IMR-90 (cell line): ENCODE measurements around the gene PIK3IP1. TPM values are rescaled to one million over a fixed set of nuclear protein-coding genes. Genes with fewer than 3 reads are reported as not detected.

Experiments
- ATAC-seq: fragments of 200-7000 bp; cut with Tn5 transposase; 2 replicates; pipeline ENCODE4 v1.9.1; 2020; ENCODE audit warnings: low read depth, mild to moderate bottlenecking, moderate library complexity
- BruUV-seq: library from RNA; stranded (reverse); fragments of 400-500 nt; replicated peaks from 2 replicates; lab custom pipeline; 2021; lab: Mats Ljungman, UMichigan
- CTCF ChIA-PET: fragments of 300-600 bp; formaldehyde crosslinking; extraction: SDS; loops from one replicate; lab custom pipeline; 2021; ENCODE audit warnings: antibody characterized with exemption; lab: Yijun Ruan, JAX
- POLR2A ChIA-PET: fragments of 300-600 bp; sonication (Branson Sonifier 250); formaldehyde crosslinking; loops from one replicate; lab custom pipeline; 2022; ENCODE audit warnings: antibody characterized with exemption; ENCODE audit not compliant: unreplicated experiment; lab: Charles Lee
- DNase-seq: peaks from one replicate; pipeline ENCODE4 v3.0.0; 2013
- H2AFZ ChIP-seq: replicated peaks from 2 replicates; pipeline ENCODE3; 2013; ENCODE audit warnings: low read length, mild to moderate bottlenecking; ENCODE audit not compliant: poor library complexity
- H2AK5ac ChIP-seq: 2 replicates; pipeline ENCODE4 v1.6.1; 2013; ENCODE audit warnings: low read depth, low read length, inconsistent platforms
- H2AK9ac ChIP-seq: replicated peaks from 2 replicates; pipeline ENCODE3; 2013; ENCODE audit warnings: mild to moderate bottlenecking, low read depth, low read length, moderate library complexity; ENCODE audit not compliant: poor library complexity
- H2BK120ac ChIP-seq: 2 replicates; pipeline ENCODE4 v1.6.1; 2013; ENCODE audit warnings: low read depth, low read length, inconsistent platforms
- H2BK15ac ChIP-seq: 3 replicates; pipeline ENCODE4 v1.6.1; 2013; ENCODE audit warnings: low read depth, low read length, inconsistent platforms
- H2BK20ac ChIP-seq: 2 replicates; pipeline ENCODE4 v1.6.1; 2013; ENCODE audit warnings: low read depth, mild to moderate bottlenecking, inconsistent platforms, low read length, moderate library complexity
- H2BK5ac ChIP-seq: 2 replicates; pipeline ENCODE4 v1.6.1; 2013; ENCODE audit warnings: mild to moderate bottlenecking, low read depth, low read length, inconsistent platforms; ENCODE audit not compliant: poor library complexity, severe bottlenecking
- H3K14ac ChIP-seq: replicated peaks from 2 replicates; pipeline ENCODE4 v1.6.1; 2013; ENCODE audit warnings: low read depth, low read length, inconsistent platforms
- H3K18ac ChIP-seq: 2 replicates; pipeline ENCODE4 v1.6.1; 2013; ENCODE audit warnings: low read depth, low read length, control low read depth
- H3K23ac ChIP-seq: 2 replicates; pipeline ENCODE4 v1.6.1; 2013; ENCODE audit warnings: low read depth, low read length, inconsistent platforms
- H3K27ac ChIP-seq: 2 replicates; pipeline ENCODE4 v1.5.1; 2013; ENCODE audit warnings: mild to moderate bottlenecking, control low read depth, low read length; ENCODE audit not compliant: insufficient read depth
- H3K27me3 ChIP-seq: 2 replicates; pipeline ENCODE4 v1.6.1; 2013; ENCODE audit warnings: low read length; ENCODE audit not compliant: control insufficient read depth, insufficient read depth
- H3K36me3 ChIP-seq: 2 replicates; pipeline ENCODE4 v1.6.1; 2013; ENCODE audit warnings: low read length, mixed read lengths; ENCODE audit not compliant: control insufficient read depth, insufficient read depth
- H3K4ac ChIP-seq: 2 replicates; pipeline ENCODE4 v1.6.1; 2013; ENCODE audit warnings: low read depth, low read length, inconsistent platforms
- H3K4me1 ChIP-seq: 2 replicates; pipeline ENCODE4 v1.6.1; 2013; ENCODE audit warnings: low read length, mixed read lengths; ENCODE audit not compliant: control insufficient read depth, insufficient read depth
- H3K4me2 ChIP-seq: 2 replicates; pipeline ENCODE4 v1.6.1; 2013; ENCODE audit warnings: low read depth, mild to moderate bottlenecking, control low read depth, low read length, moderate library complexity
- H3K4me3 ChIP-seq: 2 replicates; pipeline ENCODE4 v1.5.1; 2013; ENCODE audit warnings: low read depth, mild to moderate bottlenecking, control low read depth, low read length, moderate library complexity; ENCODE audit not compliant: insufficient read depth
- H3K56ac ChIP-seq: 2 replicates; pipeline ENCODE4 v1.6.1; 2013; ENCODE audit warnings: low read length, inconsistent platforms; ENCODE audit not compliant: insufficient read depth; ENCODE audit errors: extremely low read depth
- H3K79me1 ChIP-seq, 2 experiments: 2 replicates each; pipeline ENCODE4 v1.6.1; 2013; ENCODE audit warnings: low read length in 2 of 2, inconsistent platforms in 1 of 2, low read depth in 1 of 2
- H3K9ac ChIP-seq: 2 replicates; pipeline ENCODE4 v1.6.1; 2013; ENCODE audit warnings: low read depth, low read length, control low read depth
- H3K9me1 ChIP-seq: 2 replicates; pipeline ENCODE4 v1.6.1; 2013; ENCODE audit warnings: low read length, inconsistent platforms; ENCODE audit not compliant: insufficient read depth
- H3K9me3 ChIP-seq: 2 replicates; pipeline ENCODE4 v1.6.1; 2013; ENCODE audit warnings: low read length; ENCODE audit not compliant: control insufficient read depth, insufficient read depth
- H4K20me1 ChIP-seq: 2 replicates; pipeline ENCODE4 v1.6.1; 2013; ENCODE audit warnings: low read length, inconsistent platforms; ENCODE audit not compliant: insufficient read depth
- H4K5ac ChIP-seq: 2 replicates; pipeline ENCODE4 v1.6.1; 2013; ENCODE audit warnings: mild to moderate bottlenecking, low read depth, low read length, control low read depth
- H4K8ac ChIP-seq, 2 experiments: 2 replicates each; pipeline ENCODE4 v1.6.1; 2013; ENCODE audit warnings: low read depth in 2 of 2, low read length in 2 of 2, control low read depth in 1 of 2, inconsistent platforms in 1 of 2
- H4K91ac ChIP-seq: 2 replicates; pipeline ENCODE4 v1.6.1; 2013; ENCODE audit warnings: low read depth, low read length, inconsistent platforms; ENCODE audit not compliant: insufficient read depth
- BHLHE40 ChIP-seq: fragments of 150-350 bp; IDR thresholded peaks from 2 replicates; pipeline ENCODE4 v1.6.1; 2016; ENCODE audit warnings: mild to moderate bottlenecking, low read depth, low read length
- CEBPB ChIP-seq: IDR thresholded peaks from 2 replicates; pipeline ENCODE4 v1.6.1; 2012; ENCODE audit warnings: low read depth, low read length, improper control_type of control experiment
- CHD1 ChIP-seq: IDR thresholded peaks from 2 replicates; pipeline ENCODE4 v1.6.1; 2012; ENCODE audit warnings: low read depth, low read length, improper control_type of control experiment
- ELK1 ChIP-seq: fragments of 150-350 bp; IDR thresholded peaks from 2 replicates; pipeline ENCODE4 v1.6.1; 2016; ENCODE audit warnings: low read depth, mild to moderate bottlenecking, low read length, moderate library complexity, borderline replicate concordance
- FOS ChIP-seq: fragments of 150-350 bp; IDR thresholded peaks from 2 replicates; pipeline ENCODE4 v1.6.1; 2016; ENCODE audit warnings: low read depth, low read length
- MAFK ChIP-seq: IDR thresholded peaks from 2 replicates; pipeline ENCODE4 v1.6.1; 2012; ENCODE audit warnings: low read depth, low read length, improper control_type of control experiment
- MAZ ChIP-seq: IDR thresholded peaks from 2 replicates; pipeline ENCODE4 v1.6.1; 2012; ENCODE audit warnings: low read depth, mild to moderate bottlenecking, low read length, improper control_type of control experiment, moderate library complexity, borderline replicate concordance
- NFE2L2 ChIP-seq: fragments of 150-350 bp; IDR thresholded peaks from 2 replicates; pipeline ENCODE4 v1.6.1; 2016; ENCODE audit warnings: low read depth, mild to moderate bottlenecking, low read length
- POLR2A ChIP-seq: IDR thresholded peaks from 2 replicates; pipeline ENCODE4 v1.6.1; 2012; ENCODE audit warnings: mild to moderate bottlenecking, low read depth, low read length
- RAD21 ChIP-seq: IDR thresholded peaks from 2 replicates; pipeline ENCODE4 v1.6.1; 2012; ENCODE audit warnings: low read length, improper control_type of control experiment
- SMC3 ChIP-seq: fragments of 150-350 bp; IDR thresholded peaks from 2 replicates; pipeline ENCODE4 v1.6.1; 2016; ENCODE audit warnings: low read depth, mild to moderate bottlenecking, antibody characterized with exemption, low read length, moderate library complexity
- USF2 ChIP-seq: fragments of 150-350 bp; IDR thresholded peaks from 2 replicates; pipeline ENCODE4 v1.6.1; 2017; ENCODE audit warnings: mild to moderate bottlenecking, antibody characterized with exemption, low read length, low read depth
- WGBS, 2 experiments: methylation state at CpG; one replicate each; pipeline versions ENCODE4 v1.1.5 to v1.1.7; 2013; ENCODE audit warnings: missing lambda C conversion rate in 2 of 2; ENCODE audit not compliant: insufficient read length in 1 of 2; ENCODE audit errors: extremely low coverage in 2 of 2; 5-methylcytosine and 5-hydroxymethylcytosine counted together
- dilution Hi-C: fragments of 300-500 bp; cut with HindIII; formaldehyde crosslinking; loops from one replicate; pipeline ENCODE4 v1.14.3; 2018; ENCODE audit warnings: low sequenced_read_pairs; ENCODE audit not compliant: unreplicated experiment
- in situ Hi-C: fragments of 300-500 bp; cut with MboI; formaldehyde crosslinking; loops from 3 replicates; pipeline ENCODE4 v1.14.3; 2019; ENCODE audit warnings: low sequenced_read_pairs, inconsistent platforms, mixed read lengths
- intact Hi-C: fragments of 100-400 bp; cut with micrococcal nuclease; formaldehyde crosslinking; loops from 2 replicates; pipeline ENCODE4 v1.10.0; 2022
- polyA plus RNA-seq, 3 experiments: library from polyadenylated mRNA; depleted of rRNA; stranded (reverse); fragments of >200 nt; gene quantifications; 2 replicates each; pipeline ENCODE4 v1.2.3, GENCODE V29; 2012; ENCODE audit warnings: low replicate concordance in 1 of 3
- total RNA-seq: library from RNA; depleted of rRNA; stranded (reverse); fragments of >200 nt; gene quantifications from 2 replicates; pipeline ENCODE4 v1.2.3, GENCODE V29; 2012

PIK3IP1 gene
- total and polyA plus RNA-seq, 2 of the 4 experiments (the other 2 are of a cell fraction): 12.9 to 17.6 TPM

GRCh38 chr22:31290494-31291471 lies 1.5 kb downstream of the PIK3IP1 start:
- BruUV-seq: no TSS peak
- TF ChIP-seq USF2 (peak; percentile 75), POLR2A (peak; percentile 87), FOS (peak; percentile 64; the same call in 1 of the 2 replicates), CEBPB (no peak), ELK1 (no peak), RAD21 (no peak), BHLHE40 (peak; percentile 99), NFE2L2 (0 out of 2 replicates have a peak, but pooled peaks have one; percentile 1), MAFK (no peak), MAZ (peak; percentile 48; the same call in 1 of the 2 replicates), SMC3 (no peak), CHD1 (no peak)

More at GRCh38 chr22:31290494-31291471, 1.5 kb downstream of the PIK3IP1 start:
- DNase-seq (peak; percentile 90), ATAC-seq (peak; percentile 94)
- peak overlapping the region; percentile 83 for H3K9ac ChIP-seq
- H2AFZ ChIP-seq: peak overlapping the region; percentile 92
- POLR2A ChIA-PET: interaction anchor here (0.5 to 0.6 kb wide), 2 partner anchors 9 to 29 kb away, joined by 3 to 4 read pairs; no protein-coding TSS in a partner anchor
- peak overlapping the region; percentile 48 to 91; a peak in 3 of 4 replicates for H4K8ac ChIP-seq
- WGBS, 2 experiments: 1% methylated on average over 46 of the region's 95 CpGs; no CpG with 5 or more reads in 1 of the 2 experiments
- H2BK120ac ChIP-seq: peak overlapping the region; percentile 66; the same call in 1 of the 2 replicates
- H3K9me3 ChIP-seq: no peaks in the 10 kb centered on the region
- H3K27me3 ChIP-seq: no peaks in the 10 kb centered on the region
- peak overlapping the region; percentile 68 for H3K27ac ChIP-seq
- peak overlapping the region; percentile 70 for H3K56ac ChIP-seq
- 0 out of 2 replicates have a peak, but pooled peaks cover 7% of the 10 kb centered on the region for H3K9me1 ChIP-seq
- peak overlapping the region; percentile 98 for H3K4ac ChIP-seq
- peak overlapping the region; percentile 96 for H3K14ac ChIP-seq
- H2BK5ac ChIP-seq: peak overlapping the region; percentile 74
- 0 out of 2 replicates have a peak overlapping the region, but pooled peaks have one; percentile 72 for H2AK5ac ChIP-seq
- H2BK20ac ChIP-seq: no peak overlapping the region
- H3K18ac ChIP-seq: peak overlapping the region; percentile 38; the same call in 1 of the 2 replicates
- peaks cover 20% of the 10 kb centered on the region for H3K36me3 ChIP-seq
- H3K4me3 ChIP-seq: peak overlapping the region; percentile 54
- H2AK9ac ChIP-seq: peak overlapping the region; percentile 97
- H4K91ac ChIP-seq: peak overlapping the region; percentile 86
- no peaks in the 10 kb centered on the region for H4K20me1 ChIP-seq
- peaks cover 6% of the 10 kb centered on the region; the same call in 1 of the 2 replicates for H3K4me1 ChIP-seq
- intact Hi-C loops (no loop called here), in situ Hi-C loops (no loop called here), dilution Hi-C loops (no loop called here)
- H3K79me1 ChIP-seq: peaks cover 16 to 35% of the 10 kb centered on the region in 2 experiments
- peak overlapping the region; percentile 83; the same call in 1 of the 2 replicates for H4K5ac ChIP-seq
- peak overlapping the region; percentile 92 for H3K23ac ChIP-seq
- H3K4me2 ChIP-seq: peak overlapping the region; percentile 93
- H2BK15ac ChIP-seq: peak overlapping the region; percentile 93; the same call in 2 of the 3 replicates
- CTCF ChIA-PET: no interaction called here
